A549 (cell line): ENCODE results near the gene SLC35F3.

ENCODE experiments used
- CTCF ChIP-seq: fragments of >200 bp; sonication (Bioruptor Twin); formaldehyde crosslinking; IDR thresholded peaks from 3 replicates; pipeline ENCODE4 v1.5.1; 2016
- EP300 ChIP-seq, 2 experiments: fragments of >200 bp; sonication (Bioruptor Twin); formaldehyde crosslinking; IDR thresholded peaks; 2 replicates in 1 of 2; 3 replicates in 1 of 2; pipeline ENCODE4 v1.6.1; 2016 to 2017
- MAX ChIP-seq: IDR thresholded peaks from 2 replicates; pipeline ENCODE4 v1.6.1; 2012
- POLR2A ChIP-seq: IDR thresholded peaks from 2 replicates; pipeline ENCODE4 v1.6.1; 2012; ENCODE audit warnings: mild to moderate bottlenecking, low read length
- POLR2AphosphoS2 ChIP-seq: conservative IDR thresholded peaks from 2 replicates; pipeline ENCODE4 v1.6.1; 2012; ENCODE audit warnings: low read length, improper control_type of control experiment, inconsistent platforms
- TP53 ChIP-seq: fragments of 250-450 bp; sonication (Bioruptor Pico); IDR thresholded peaks from 2 replicates; pipeline ENCODE4 v1.5.0; 2021; ENCODE audit warnings: mild to moderate bottlenecking, moderate library complexity
- ZFP36 ChIP-seq: fragments of 450-650 bp; IDR thresholded peaks from 2 replicates; pipeline ENCODE4 v1.6.1; 2014; ENCODE audit warnings: borderline replicate concordance; ENCODE audit not compliant: partially characterized antibody

- TF ChIP-seq POLR2AphosphoS2 (no peak), CTCF (no peak), MAX (no peak), POLR2A (no peak), TP53 (CRISPR knock-in tag) (no peak), EP300 (IDR thresholded peaks at IDR 0.05) (no peak), ZFP36 (no peak)
Measured at GRCh38 chr1:234330843-234331215, 426.4 kb downstream of the SLC35F3 start.
